GM18520 (cell line): ENCODE data around the gene CCL15.
"Not testable (repeated sequence)": the region's sequence is repeated elsewhere in the genome, so short reads cannot be mapped to it uniquely, and the experiment has no call there.

Source experiments
- ATAC-seq: cut with Tn5 transposase; IDR thresholded peaks from one replicate; pipeline ENCODE4 v1.9.1; 2021; ENCODE audit not compliant: unreplicated experiment

The CCL15 gene

GRCh38 chr17:35995346-35995745, 6.0 kb downstream of the CCL15 start:
- ATAC-seq: not testable (repeated sequence)

- no peak for ATAC-seq
Measured at GRCh38 chr17:35991075-35991474, 10.3 kb downstream of the CCL15 start.

GRCh38 chr17:35988164-35988563, 13.2 kb downstream of the CCL15 start:
- no peak for ATAC-seq

GRCh38 chr17:35986643-35987042, 14.7 kb downstream of the CCL15 start, which contains the start of gene CCL14:
TSS of gene CCL14 (minus strand) at chr17:35986729. CDS start at chr17:35986649, 80 bp downstream.
- ATAC-seq: no peak

- ATAC-seq: no peak
Measured at GRCh38 chr17:35984140-35984539, 17.2 kb downstream of the CCL15 start.

GRCh38 chr17:35982409-35983191, 18.8 kb downstream of the CCL15 start:
- ATAC-seq: no peak

- ATAC-seq: no peak
Measured at GRCh38 chr17:35981908-35982330, 19.4 kb downstream of the CCL15 start.

GRCh38 chr17:35981246-35981645, 20.1 kb downstream of the CCL15 start, which contains the start of gene CCL16:
TSS of gene CCL16 (minus strand) at chr17:35981497. CDS start at chr17:35981420, 77 bp downstream.
- no peak for ATAC-seq

- no peak for ATAC-seq
Measured at GRCh38 chr17:35978346-35978745, 23.0 kb downstream of the CCL15 start.

GRCh38 chr17:35977509-35977908, 23.8 kb downstream of the CCL15 start:
- ATAC-seq: no peak

GRCh38 chr17:35973333-35974260, 27.8 kb downstream of the CCL15 start:
- ATAC-seq: no peak

GRCh38 chr17:35972945-35973332, 28.4 kb downstream of the CCL15 start:
- ATAC-seq: no peak

- ATAC-seq: no peak
Measured at GRCh38 chr17:35972535-35972934, 28.8 kb downstream of the CCL15 start.

GRCh38 chr17:35972066-35972465, 29.3 kb downstream of the CCL15 start:
- ATAC-seq: no peak

- ATAC-seq: no peak
Measured at GRCh38 chr17:35969558-35970380, 31.6 kb downstream of the CCL15 start.

GRCh38 chr17:35968520-35969054, 32.8 kb downstream of the CCL15 start:
- ATAC-seq: no peak

- ATAC-seq: no peak
Measured at GRCh38 chr17:35965272-35965671, 36.1 kb downstream of the CCL15 start.

GRCh38 chr17:35963663-35964062, 37.7 kb downstream of the CCL15 start:
- no peak for ATAC-seq

- no peak for ATAC-seq
Measured at GRCh38 chr17:35953720-35954119, 47.6 kb downstream of the CCL15 start.

- ATAC-seq: no peak
Measured at GRCh38 chr17:35949401-35949800, 52.0 kb downstream of the CCL15 start.

- no peak for ATAC-seq
Measured at GRCh38 chr17:35948092-35948491, 53.3 kb downstream of the CCL15 start.
